AG20443 (cell line): ENCODE measurements around the gene PCDHGC5.

Experiments used
- DNase-seq: peaks from one replicate; pipeline ENCODE4 v3.0.0; 2012; ENCODE audit warnings: low spot score, mixed read lengths

Gene PCDHGC5

GRCh38 chr5:141491323-141492167, 2.7 kb downstream of the PCDHGC5 start:
- DNase-seq: no peak

GRCh38 chr5:141492168-141492885, 3.4 kb downstream of the PCDHGC5 start:
- DNase-seq: no peak

- DNase-seq: peak; percentile 61
Observed at GRCh38 chr5:141493500-141494422, 4.9 kb downstream of the PCDHGC5 start.

GRCh38 chr5:141494761-141495452, 6.0 kb downstream of the PCDHGC5 start:
- no peak for DNase-seq

- DNase-seq: no peak
Observed at GRCh38 chr5:141495453-141495811, 6.6 kb downstream of the PCDHGC5 start.

- no peak for DNase-seq
Observed at GRCh38 chr5:141496038-141496437, 7.2 kb downstream of the PCDHGC5 start.

- DNase-seq: no peak
Observed at GRCh38 chr5:141501761-141502160, 12.9 kb downstream of the PCDHGC5 start.

- no peak for DNase-seq
Observed at GRCh38 chr5:141503681-141504080, 14.8 kb downstream of the PCDHGC5 start.

- DNase-seq: no peak
Observed at GRCh38 chr5:141504216-141504615, 15.3 kb downstream of the PCDHGC5 start.

- DNase-seq: no peak
Observed at GRCh38 chr5:141506381-141507155, 17.7 kb downstream of the PCDHGC5 start.

GRCh38 chr5:141507387-141508091, 18.7 kb downstream of the PCDHGC5 start:
- peak; percentile 83 for DNase-seq

GRCh38 chr5:141508440-141508797, 19.5 kb downstream of the PCDHGC5 start:
- DNase-seq: no peak

GRCh38 chr5:141508798-141509611, 20.1 kb downstream of the PCDHGC5 start:
- peak; percentile 93 for DNase-seq

GRCh38 chr5:141510160-141510559, 21.3 kb downstream of the PCDHGC5 start:
- DNase-seq: no peak

- no peak for DNase-seq
Observed at GRCh38 chr5:141510850-141511601, 22.1 kb downstream of the PCDHGC5 start.

- DNase-seq: no peak
Observed at GRCh38 chr5:141511771-141512325, 23.0 kb downstream of the PCDHGC5 start.

GRCh38 chr5:141512390-141512910, 23.6 kb downstream of the PCDHGC5 start:
- peak; percentile 68 for DNase-seq
